HepG2 (cell line): ENCODE measurements around the gene MYO18A. TPM values are rescaled to one million over a fixed set of nuclear protein-coding genes. Genes with fewer than 3 reads are reported as not detected.
A peak's percentile ranks its signal among the peaks of the same experiment; 100 is the strongest.

Experiments used
- ARID4A ChIP-seq: sonication (generic); formaldehyde crosslinking; IDR thresholded peaks from 2 replicates; pipeline ENCODE4 v1.5.0; 2020; ENCODE audit warnings: mild to moderate bottlenecking, missing genetic modification reagents, borderline replicate concordance
- ELF3 ChIP-seq: IDR thresholded peaks from 2 replicates; pipeline ENCODE4 v1.6.1; 2016; ENCODE audit warnings: missing genetic modification reagents, missing compliant biosample characterization
- FOXA3 ChIP-seq: IDR thresholded peaks from 2 replicates; pipeline ENCODE4 v1.6.1; 2016; ENCODE audit warnings: missing genetic modification reagents, missing compliant biosample characterization
- GPN1 ChIP-seq: sonication (generic); formaldehyde crosslinking; IDR thresholded peaks from 2 replicates; pipeline ENCODE4 v1.5.1; 2020; ENCODE audit warnings: missing genetic modification reagents, borderline replicate concordance
- HNF4A ChIP-seq: sonication (generic); formaldehyde crosslinking; IDR thresholded peaks from 2 replicates; pipeline ENCODE4 v1.4.0; 2020; ENCODE audit warnings: missing genetic modification reagents
- JUND ChIP-seq: sonication (generic); formaldehyde crosslinking; IDR thresholded peaks from 2 replicates; pipeline ENCODE4 v1.8.0; 2022; ENCODE audit warnings: mild to moderate bottlenecking, missing genetic modification reagents
- KAT8 ChIP-seq: IDR thresholded peaks from 2 replicates; pipeline ENCODE4 v1.6.1; 2016; ENCODE audit warnings: missing genetic modification reagents, missing compliant biosample characterization
- KLF15 ChIP-seq: sonication (generic); formaldehyde crosslinking; IDR thresholded peaks from 2 replicates; pipeline ENCODE4 v1.8.1; 2023; ENCODE audit warnings: borderline replicate concordance, mild to moderate bottlenecking, inconsistent platforms, missing genetic modification reagents, mixed read lengths
- NR0B2 ChIP-seq: sonication (generic); formaldehyde crosslinking; IDR thresholded peaks from 2 replicates; pipeline ENCODE4 v1.4.0; 2020; ENCODE audit warnings: mild to moderate bottlenecking, missing genetic modification reagents
- SNAPC5 ChIP-seq: sonication (generic); formaldehyde crosslinking; IDR thresholded peaks from 2 replicates; pipeline ENCODE4 v1.8.1; 2023; ENCODE audit warnings: mild to moderate bottlenecking, missing genetic modification reagents, borderline replicate concordance
- SOX5 ChIP-seq: IDR thresholded peaks from 2 replicates; pipeline ENCODE4 v1.6.1; 2016; ENCODE audit warnings: borderline replicate concordance
- TGIF2 ChIP-seq: IDR thresholded peaks from 2 replicates; pipeline ENCODE4 v1.6.1; 2016; ENCODE audit warnings: control low read depth, missing compliant biosample characterization
- YY1 ChIP-seq: IDR thresholded peaks from 2 replicates; pipeline ENCODE4 v1.6.1; 2011; ENCODE audit warnings: low read length, low read depth, moderate library complexity, mild to moderate bottlenecking; ENCODE audit not compliant: insufficient read depth, insufficient replicate concordance
- ZFP36 ChIP-seq: fragments of 150-350 bp; IDR thresholded peaks from 2 replicates; pipeline ENCODE4 v1.6.1; 2018; ENCODE audit warnings: borderline replicate concordance, low read length, low read depth; ENCODE audit not compliant: partially characterized antibody
- ZNF274 ChIP-seq: sonication (generic); formaldehyde crosslinking; IDR thresholded peaks from 2 replicates; pipeline ENCODE4 v1.5.1; 2020; ENCODE audit warnings: mild to moderate bottlenecking, missing genetic modification reagents
- ZNF557 ChIP-seq: sonication (generic); formaldehyde crosslinking; IDR thresholded peaks from 2 replicates; pipeline ENCODE4 v1.4.0; 2020; ENCODE audit warnings: missing genetic modification reagents
- ZNF776 ChIP-seq: sonication (generic); formaldehyde crosslinking; IDR thresholded peaks from 2 replicates; pipeline ENCODE4 v1.4.0; 2020; ENCODE audit warnings: mild to moderate bottlenecking, missing genetic modification reagents
- polyA plus RNA-seq, 8 experiments: library from polyadenylated mRNA; depleted of rRNA in 3 of 8; stranded (reverse) in 7 of 8; unstranded in 1 of 8; fragments of >200 nt; fragmentation: Illumina TruSeq in 4 of 8; extraction: Trizol in 4 of 8; gene quantifications; 2 replicates each; pipeline versions ENCODE4 v1.2.1 to v1.2.3, GENCODE V29; 2011 to 2016; ENCODE audit warnings: low read depth in 4 of 8, missing spikeins in 1 of 8, mixed read lengths in 1 of 8; ENCODE audit not compliant: insufficient read depth in 1 of 8
- total RNA-seq, 5 experiments: library from RNA; depleted of rRNA; stranded (reverse); fragments of >200 nt; fragmentation: Illumina TruSeq; extraction: Trizol; gene quantifications; 2 replicates each; pipeline ENCODE4 v1.2.3, GENCODE V29; 2016; ENCODE audit warnings: low read depth in 1 of 5
- TF ChIP-seq, protein P1 (sequence below): sonication (generic); formaldehyde crosslinking; IDR thresholded peaks from 2 replicates; pipeline ENCODE4 v1.4.0; 2020; ENCODE audit warnings: low read depth, mild to moderate bottlenecking, missing genetic modification reagents
- TF ChIP-seq, protein P2 (sequence below): sonication (generic); formaldehyde crosslinking; IDR thresholded peaks from 2 replicates; pipeline ENCODE4 v1.8.1; 2023; ENCODE audit warnings: mild to moderate bottlenecking, moderate library complexity, missing genetic modification reagents
- TF ChIP-seq, protein P3 (sequence below): sonication (generic); formaldehyde crosslinking; IDR thresholded peaks from 2 replicates; pipeline ENCODE4 v1.4.0; 2020; ENCODE audit warnings: mild to moderate bottlenecking, missing genetic modification reagents

MYO18A gene
- total and polyA plus RNA-seq, 2 of the 13 experiments (the other 11 are each of a cell fraction or from before 2014, with no cell fraction given), result 16.8 to 24.8 TPM

- TF ChIP-seq NR0B2 (CRISPR knock-in tag), result peak; percentile 72; the same call in 1 of the 2 replicates
- no peak for TF ChIP-seq JUND (CRISPR knock-in tag)
- TF ChIP-seq ZNF776 (CRISPR knock-in tag), result peak; percentile 64; the same call in 1 of the 2 replicates
- TF ChIP-seq HNF4A (CRISPR knock-in tag), result peak; percentile 10; the same call in 1 of the 2 replicates
- TF ChIP-seq SOX5, result peak; percentile 45
- TF ChIP-seq ARID4A (CRISPR knock-in tag), result peak; percentile 63; the same call in 1 of the 2 replicates
- peak; percentile 34 for TF ChIP-seq YY1
- peak; percentile 12; the same call in 1 of the 2 replicates for TF ChIP-seq FOXA3 (CRISPR knock-in tag)
- TF ChIP-seq GPN1 (CRISPR knock-in tag), result no peak
- TF ChIP-seq ZFP36, result peak; percentile 78
- TF ChIP-seq, protein P1, sequence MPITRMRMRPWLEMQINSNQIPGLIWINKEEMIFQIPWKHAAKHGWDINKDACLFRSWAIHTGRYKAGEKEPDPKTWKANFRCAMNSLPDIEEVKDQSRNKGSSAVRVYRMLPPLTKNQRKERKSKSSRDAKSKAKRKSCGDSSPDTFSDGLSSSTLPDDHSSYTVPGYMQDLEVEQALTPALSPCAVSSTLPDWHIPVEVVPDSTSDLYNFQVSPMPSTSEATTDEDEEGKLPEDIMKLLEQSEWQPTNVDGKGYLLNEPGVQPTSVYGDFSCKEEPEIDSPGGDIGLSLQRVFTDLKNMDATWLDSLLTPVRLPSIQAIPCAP (CRISPR knock-in tag), result no peak
- TF ChIP-seq ELF3 (CRISPR knock-in tag), result peak; percentile 86
- no peak for TF ChIP-seq SNAPC5 (CRISPR knock-in tag)
- TF ChIP-seq, protein P2, sequence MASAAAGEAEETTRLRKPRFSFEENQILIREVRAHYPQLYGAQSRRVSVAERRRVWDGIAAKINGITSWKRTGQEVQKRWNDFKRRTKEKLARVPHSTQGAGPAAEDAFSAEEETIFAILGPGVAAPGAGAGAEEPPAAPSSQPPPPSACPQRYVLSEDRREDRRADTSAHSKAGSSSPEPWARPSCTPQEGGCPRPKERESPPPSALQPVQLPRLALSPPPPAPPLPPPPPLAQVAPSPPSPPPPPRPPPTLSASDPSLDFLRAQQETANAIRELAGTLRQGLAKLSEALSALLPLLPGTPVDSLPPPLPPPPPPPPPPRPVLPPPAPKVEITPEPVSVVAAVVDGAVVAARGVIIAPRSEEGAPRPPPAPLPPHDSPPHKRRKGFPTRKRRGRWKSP (CRISPR knock-in tag), result peak; percentile 38; the same call in 1 of the 2 replicates
- TF ChIP-seq TGIF2, result peak; percentile 78; the same call in 1 of the 2 replicates
- no peak for TF ChIP-seq ZNF557 (CRISPR knock-in tag)
- TF ChIP-seq, protein P3, sequence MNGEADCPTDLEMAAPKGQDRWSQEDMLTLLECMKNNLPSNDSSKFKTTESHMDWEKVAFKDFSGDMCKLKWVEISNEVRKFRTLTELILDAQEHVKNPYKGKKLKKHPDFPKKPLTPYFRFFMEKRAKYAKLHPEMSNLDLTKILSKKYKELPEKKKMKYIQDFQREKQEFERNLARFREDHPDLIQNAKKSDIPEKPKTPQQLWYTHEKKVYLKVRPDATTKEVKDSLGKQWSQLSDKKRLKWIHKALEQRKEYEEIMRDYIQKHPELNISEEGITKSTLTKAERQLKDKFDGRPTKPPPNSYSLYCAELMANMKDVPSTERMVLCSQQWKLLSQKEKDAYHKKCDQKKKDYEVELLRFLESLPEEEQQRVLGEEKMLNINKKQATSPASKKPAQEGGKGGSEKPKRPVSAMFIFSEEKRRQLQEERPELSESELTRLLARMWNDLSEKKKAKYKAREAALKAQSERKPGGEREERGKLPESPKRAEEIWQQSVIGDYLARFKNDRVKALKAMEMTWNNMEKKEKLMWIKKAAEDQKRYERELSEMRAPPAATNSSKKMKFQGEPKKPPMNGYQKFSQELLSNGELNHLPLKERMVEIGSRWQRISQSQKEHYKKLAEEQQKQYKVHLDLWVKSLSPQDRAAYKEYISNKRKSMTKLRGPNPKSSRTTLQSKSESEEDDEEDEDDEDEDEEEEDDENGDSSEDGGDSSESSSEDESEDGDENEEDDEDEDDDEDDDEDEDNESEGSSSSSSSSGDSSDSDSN, result peak; percentile 94
- TF ChIP-seq ZNF274 (CRISPR knock-in tag), result no peak
- TF ChIP-seq KAT8 (CRISPR knock-in tag), result peak; percentile 12; the same call in 1 of the 2 replicates
- TF ChIP-seq KLF15 (CRISPR knock-in tag), result no peak
Observed at GRCh38 chr17:29176558-29177351, 3.4 kb downstream of the MYO18A start (continued).
